Ishikawa (cell line): ENCODE data around the gene GABRR3.

Experiments used
- CEBPB ChIP-seq: IDR thresholded peaks from 2 replicates; pipeline ENCODE4 v1.6.1; 2012
- EGR1 ChIP-seq: IDR thresholded peaks from 2 replicates; pipeline ENCODE4 v1.6.1; 2012
- EP300 ChIP-seq: IDR thresholded peaks from 2 replicates; pipeline ENCODE4 v1.6.1; 2012; ENCODE audit warnings: borderline replicate concordance
- NFIC ChIP-seq: IDR thresholded peaks from 2 replicates; pipeline ENCODE4 v1.6.1; 2012
- TCF12 ChIP-seq: IDR thresholded peaks from 2 replicates; pipeline ENCODE4 v1.6.1; 2012; ENCODE audit warnings: low read depth
- TEAD4 ChIP-seq: IDR thresholded peaks from 2 replicates; pipeline ENCODE4 v1.6.1; 2012
- YY1 ChIP-seq: IDR thresholded peaks from 2 replicates; pipeline ENCODE4 v1.6.1; 2012; ENCODE audit warnings: low read depth

DNA sequence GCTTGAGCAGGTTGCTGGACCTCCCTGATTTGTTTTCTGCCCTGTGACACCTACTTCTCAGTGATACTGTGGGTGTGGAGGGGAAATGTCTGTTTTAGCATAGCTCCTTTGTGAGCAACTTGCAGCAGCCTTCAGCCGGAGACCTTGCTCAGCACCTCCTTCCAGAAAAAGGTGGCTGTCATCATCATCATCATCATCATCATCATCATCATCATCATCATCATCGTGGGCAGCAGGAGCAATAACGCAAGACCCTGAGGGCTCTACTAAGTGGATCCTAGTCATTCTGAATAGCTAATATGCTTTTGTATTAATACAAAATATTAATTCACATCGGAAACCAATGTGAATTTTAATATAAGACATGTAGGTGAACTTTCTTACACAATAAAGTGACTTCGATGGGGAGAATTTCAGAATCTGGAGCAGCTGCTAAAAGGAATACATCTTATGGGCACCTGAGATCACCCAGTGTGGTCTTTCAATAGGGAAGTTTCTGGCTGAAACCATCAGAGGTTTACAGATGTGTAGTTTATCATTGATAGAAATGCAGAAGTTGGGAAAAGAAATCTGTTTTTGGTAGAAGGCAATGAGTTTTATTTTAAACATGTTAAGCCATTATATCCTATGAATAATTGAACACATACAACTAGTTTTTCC lies 8.6 kb downstream of the GABRR3 start:
- TF ChIP-seq EP300: no peak
- no peak for TF ChIP-seq TCF12
- TF ChIP-seq CEBPB: no peak
- TF ChIP-seq YY1: no peak
- no peak for TF ChIP-seq NFIC
- TF ChIP-seq TEAD4: no peak
- TF ChIP-seq EGR1: no peak
